Lower lobe of right lung (tissue), 2 donors: ENCODE measurements around the gene SSBP4. TPM values are rescaled to one million over a fixed set of nuclear protein-coding genes. Genes with fewer than 3 reads are reported as not detected.

Source experiments
- ATAC-seq, 2 donors: fragments of 200-7000 bp; cut with Tn5 transposase; one replicate each; pipeline ENCODE4 v1.9.1; 2020 to 2022; ENCODE audit warnings: mild to moderate bottlenecking in 2 of 2, moderate library complexity in 2 of 2
- DNase-seq: peaks from one replicate; pipeline ENCODE4 v3.0.0-alpha.2; 2020
- H3K27ac ChIP-seq: fragments of 200-600 bp; one replicate; pipeline ENCODE4 v1.8.0; 2022
- H3K27me3 ChIP-seq: fragments of 200-600 bp; one replicate; pipeline ENCODE4 v1.8.0; 2022; ENCODE audit warnings: low read depth
- H3K36me3 ChIP-seq: fragments of 200-600 bp; one replicate; pipeline ENCODE4 v1.8.0; 2022; ENCODE audit warnings: mild to moderate bottlenecking
- H3K4me1 ChIP-seq: fragments of 200-600 bp; one replicate; pipeline ENCODE4 v1.8.0; 2022
- H3K4me3 ChIP-seq: fragments of 200-600 bp; one replicate; pipeline ENCODE4 v1.8.0; 2022; ENCODE audit warnings: mild to moderate bottlenecking
- H3K9me3 ChIP-seq: fragments of 200-600 bp; one replicate; pipeline ENCODE4 v1.8.0; 2022
- intact Hi-C: fragments of 100-400 bp; cut with DNase I; formaldehyde crosslinking; loops from one replicate; pipeline ENCODE4 v1.11.0; 2022
- total RNA-seq: library from RNA; stranded (reverse); fragmentation: NEBNext Ultra II Directional; extraction: Animal tissue kit (Norgen Biotek cat#: 25700); gene quantifications from one replicate; pipeline ENCODE4 v1.2.1, GENCODE V29; 2021
- TF ChIP-seq, protein P1 (sequence below): fragments of 200-600 bp; IDR thresholded peaks from one replicate; pipeline ENCODE4 v1.8.0; 2022; ENCODE audit warnings: antibody characterized with exemption, mild to moderate bottlenecking
- donor health status: DM: no; HTN: yes; CAD: no; lungs with severe emphysema.

SSBP4 gene
- total RNA-seq, 1 donor from 2014 or later = 65.6 TPM

DNA sequence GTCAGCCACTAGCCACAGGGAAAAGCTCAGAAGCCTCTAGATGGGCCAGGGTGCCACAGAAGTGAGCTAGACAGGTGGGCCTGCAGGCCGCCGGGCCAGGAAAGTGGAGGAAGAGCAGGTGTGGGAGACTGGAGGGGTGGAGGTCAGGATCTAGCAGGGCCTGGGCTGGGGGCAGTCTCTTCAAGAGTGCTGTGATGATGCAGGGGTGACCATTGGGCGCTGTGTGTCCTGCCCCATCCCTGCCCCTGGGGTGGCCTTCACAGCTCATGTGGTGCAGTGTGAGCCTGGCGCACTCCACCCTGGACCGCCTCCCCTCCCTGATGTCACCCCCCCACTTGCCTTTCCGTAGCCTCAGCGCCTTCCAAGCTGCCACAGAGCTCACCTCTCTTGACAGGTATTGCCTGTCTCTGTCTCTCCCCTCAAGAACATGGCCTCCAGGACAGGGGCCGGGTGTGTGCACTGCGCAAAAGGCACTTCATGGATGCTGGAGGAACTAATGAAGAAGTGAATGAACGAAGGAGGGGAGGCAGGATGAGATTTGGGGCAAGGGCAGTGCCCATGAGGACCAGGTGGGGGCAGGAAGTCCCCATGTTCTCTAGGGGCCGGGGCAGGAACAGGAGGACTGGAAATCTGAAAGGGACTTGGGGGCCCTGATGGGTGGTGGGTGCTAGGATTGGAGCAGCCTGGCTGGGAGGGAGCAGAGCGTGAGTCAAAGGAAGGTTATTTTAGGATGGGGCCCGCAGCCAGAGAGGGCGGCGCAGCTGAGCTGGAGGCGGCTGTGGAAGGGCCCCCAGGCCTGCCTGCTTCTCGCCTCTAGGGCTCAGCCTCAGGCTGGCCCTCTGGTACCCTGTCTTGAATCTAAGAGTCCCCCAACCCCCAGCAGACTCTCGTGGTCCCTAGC, 6.6 kb downstream of the SSBP4 start:
- Histone ChIP-seq H3K4me1 (peaks cover 62% of the 10 kb centered on the region), H3K27me3 (no peaks in the 10 kb centered on the region), H3K27ac (no peak overlapping the region), H3K36me3 (peaks cover 3% of the 10 kb centered on the region), H3K4me3 (no peak overlapping the region), H3K9me3 (no peaks in the 10 kb centered on the region)
- intact Hi-C loops = no loop called here
- ATAC-seq (no peak), DNase-seq (no peak)
- TF ChIP-seq, protein P1, sequence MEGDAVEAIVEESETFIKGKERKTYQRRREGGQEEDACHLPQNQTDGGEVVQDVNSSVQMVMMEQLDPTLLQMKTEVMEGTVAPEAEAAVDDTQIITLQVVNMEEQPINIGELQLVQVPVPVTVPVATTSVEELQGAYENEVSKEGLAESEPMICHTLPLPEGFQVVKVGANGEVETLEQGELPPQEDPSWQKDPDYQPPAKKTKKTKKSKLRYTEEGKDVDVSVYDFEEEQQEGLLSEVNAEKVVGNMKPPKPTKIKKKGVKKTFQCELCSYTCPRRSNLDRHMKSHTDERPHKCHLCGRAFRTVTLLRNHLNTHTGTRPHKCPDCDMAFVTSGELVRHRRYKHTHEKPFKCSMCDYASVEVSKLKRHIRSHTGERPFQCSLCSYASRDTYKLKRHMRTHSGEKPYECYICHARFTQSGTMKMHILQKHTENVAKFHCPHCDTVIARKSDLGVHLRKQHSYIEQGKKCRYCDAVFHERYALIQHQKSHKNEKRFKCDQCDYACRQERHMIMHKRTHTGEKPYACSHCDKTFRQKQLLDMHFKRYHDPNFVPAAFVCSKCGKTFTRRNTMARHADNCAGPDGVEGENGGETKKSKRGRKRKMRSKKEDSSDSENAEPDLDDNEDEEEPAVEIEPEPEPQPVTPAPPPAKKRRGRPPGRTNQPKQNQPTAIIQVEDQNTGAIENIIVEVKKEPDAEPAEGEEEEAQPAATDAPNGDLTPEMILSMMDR = no peak

DNA sequence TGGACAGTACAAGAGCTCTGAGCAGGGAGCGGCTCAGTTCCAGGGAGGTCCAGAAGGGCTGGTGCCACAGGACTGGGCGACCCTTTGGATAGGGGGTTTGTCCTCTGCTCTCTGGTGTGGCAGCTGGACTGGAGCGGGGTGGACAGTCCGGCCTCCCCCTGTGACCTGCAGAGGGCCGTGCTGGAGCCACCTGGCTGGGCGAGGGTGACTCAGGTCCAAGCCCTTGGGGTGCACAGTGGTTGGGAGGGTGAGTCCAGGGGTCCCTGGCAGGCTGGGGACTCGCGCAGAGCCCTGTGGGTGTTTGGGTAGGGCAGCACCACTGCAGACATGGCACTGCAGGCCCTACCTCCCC, 7.2 kb downstream of the SSBP4 start:
- no peak for DNase-seq
- intact Hi-C loops = no loop called here

DNA sequence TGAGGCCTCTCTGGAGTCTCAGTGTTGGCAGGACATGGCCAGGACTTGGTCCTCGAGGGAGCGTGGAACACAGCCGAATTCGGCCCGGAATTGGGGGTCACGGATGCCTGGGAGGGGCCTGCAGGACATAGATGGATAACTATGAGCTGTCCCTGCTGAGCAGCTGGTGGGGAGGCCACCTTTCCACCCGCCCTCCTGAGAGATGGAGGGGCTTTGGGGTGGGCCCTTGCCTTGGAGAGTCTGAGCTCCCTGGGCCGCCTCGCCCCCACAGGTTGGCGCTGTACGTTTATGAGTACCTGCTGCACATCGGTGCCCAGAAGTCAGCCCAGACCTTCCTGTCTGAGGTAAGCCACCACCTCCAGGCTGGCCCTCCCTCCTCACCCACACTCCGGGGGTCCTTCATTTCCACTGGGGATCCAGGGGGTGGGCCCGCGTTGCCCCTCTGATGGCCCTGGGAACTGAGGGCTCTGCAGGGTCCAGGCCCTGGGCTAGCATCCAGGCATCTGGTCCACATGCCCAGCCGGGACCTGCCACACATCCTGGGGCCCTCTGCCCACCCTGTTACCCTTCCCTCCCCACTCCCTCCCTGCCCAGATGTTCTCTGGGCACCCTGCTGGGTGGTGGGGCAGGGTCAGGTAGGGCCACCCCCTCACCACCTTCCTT, 8.0 kb downstream of the SSBP4 start:
- intact Hi-C loops = no loop called here
- no peak for DNase-seq
- peaks cover 6% of the 10 kb centered on the region for H3K36me3 ChIP-seq
- H3K4me1 ChIP-seq = peaks cover 51% of the 10 kb centered on the region
- H3K27me3 ChIP-seq = no peaks in the 10 kb centered on the region
- H3K27ac ChIP-seq = no peak overlapping the region
- no peaks in the 10 kb centered on the region for H3K9me3 ChIP-seq
- no peak for ATAC-seq
- TF ChIP-seq, protein P1 = no peak
- no peak overlapping the region for H3K4me3 ChIP-seq

More for the DNA sequence above, 7.2 kb downstream of the SSBP4 start:
- no peak overlapping the region for H3K27ac ChIP-seq
- ATAC-seq = no peak
- TF ChIP-seq, protein P1 = no peak
- peaks cover 56% of the 10 kb centered on the region for H3K4me1 ChIP-seq
- H3K27me3 ChIP-seq = no peaks in the 10 kb centered on the region
- H3K36me3 ChIP-seq = peaks cover 6% of the 10 kb centered on the region
- no peak overlapping the region for H3K4me3 ChIP-seq
- H3K9me3 ChIP-seq = no peaks in the 10 kb centered on the region

DNA sequence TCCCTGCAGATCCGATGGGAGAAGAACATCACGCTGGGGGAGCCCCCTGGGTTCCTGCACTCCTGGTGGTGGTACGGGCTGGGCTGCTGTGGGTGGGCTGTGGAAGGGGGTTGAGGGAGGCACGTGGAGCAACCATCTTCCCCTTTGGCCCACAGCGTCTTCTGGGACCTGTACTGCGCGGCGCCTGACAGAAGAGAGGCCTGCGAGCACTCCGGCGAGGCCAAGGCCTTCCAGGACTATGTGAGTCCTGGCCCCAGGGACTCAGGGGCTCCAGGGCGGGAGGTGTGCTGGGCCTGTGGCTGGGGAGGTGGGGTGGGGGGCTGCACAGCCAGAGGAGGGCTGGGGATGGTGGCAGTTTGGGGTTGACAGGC, 8.5 kb downstream of the SSBP4 start:
- Histone ChIP-seq H3K4me1 (peaks cover 51% of the 10 kb centered on the region), H3K36me3 (peaks cover 6% of the 10 kb centered on the region), H3K27me3 (no peaks in the 10 kb centered on the region), H3K27ac (no peak overlapping the region), H3K4me3 (no peak overlapping the region), H3K9me3 (no peaks in the 10 kb centered on the region)
- DNase-seq (no peak), ATAC-seq (no peak)
- intact Hi-C loops = no loop called here
- TF ChIP-seq, protein P1 = no peak

DNA sequence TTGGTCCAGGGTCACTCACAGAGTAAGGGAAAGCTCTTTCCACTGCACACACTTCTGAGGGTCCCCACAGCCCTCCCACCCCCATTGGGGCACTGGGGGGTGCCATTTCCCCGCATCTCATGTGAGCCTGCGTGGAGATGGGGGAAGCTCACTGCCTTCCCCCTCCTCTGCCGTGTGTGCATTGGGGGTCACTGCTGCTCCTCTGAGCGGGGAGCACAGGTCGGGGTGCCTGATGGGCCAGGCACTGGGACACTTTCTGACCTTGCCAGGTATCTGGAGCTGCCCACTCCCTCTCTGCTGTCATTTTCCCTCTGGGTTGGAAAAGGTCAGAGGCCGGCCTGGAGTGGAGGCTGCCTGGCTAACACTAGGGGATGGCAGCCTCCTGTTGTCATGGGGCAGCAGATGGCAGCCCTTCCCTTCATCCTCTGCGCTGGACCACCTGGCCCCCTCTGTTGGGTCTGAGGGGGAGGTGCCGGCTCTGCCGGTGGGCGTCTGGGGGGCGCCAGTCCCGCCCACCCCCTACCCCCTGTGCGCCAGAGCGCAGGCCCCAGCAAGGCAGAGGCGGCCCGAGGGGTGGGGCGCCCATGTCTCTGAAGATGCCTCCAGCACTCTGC, 9.1 kb downstream of the SSBP4 start:
- H3K4me3 ChIP-seq = no peak overlapping the region

More for the DNA sequence above, 9.1 kb downstream of the SSBP4 start:
- peaks cover 51% of the 10 kb centered on the region for H3K4me1 ChIP-seq
- H3K9me3 ChIP-seq = no peaks in the 10 kb centered on the region
- H3K27me3 ChIP-seq = no peaks in the 10 kb centered on the region
- peak overlapping the region; percentile 68 for H3K27ac ChIP-seq
- no peak for ATAC-seq
- TF ChIP-seq, protein P1 = no peak
- DNase-seq = no peak
- intact Hi-C loops = no loop called here
- peaks cover 6% of the 10 kb centered on the region for H3K36me3 ChIP-seq
